GM12872 (cell line): ENCODE measurements around the gene DAPP1.

Experiments used
- TF ChIP-seq, protein P1 (sequence below): IDR thresholded peaks from 3 replicates; pipeline ENCODE4 v1.5.1; 2011; ENCODE audit warnings: low read depth, mild to moderate bottlenecking, low read length, moderate library complexity; ENCODE audit not compliant: insufficient read depth

Gene DAPP1

GRCh38 chr4:99885687-99886086 is 69.1 kb downstream of the DAPP1 start:
- TF ChIP-seq, protein P1, sequence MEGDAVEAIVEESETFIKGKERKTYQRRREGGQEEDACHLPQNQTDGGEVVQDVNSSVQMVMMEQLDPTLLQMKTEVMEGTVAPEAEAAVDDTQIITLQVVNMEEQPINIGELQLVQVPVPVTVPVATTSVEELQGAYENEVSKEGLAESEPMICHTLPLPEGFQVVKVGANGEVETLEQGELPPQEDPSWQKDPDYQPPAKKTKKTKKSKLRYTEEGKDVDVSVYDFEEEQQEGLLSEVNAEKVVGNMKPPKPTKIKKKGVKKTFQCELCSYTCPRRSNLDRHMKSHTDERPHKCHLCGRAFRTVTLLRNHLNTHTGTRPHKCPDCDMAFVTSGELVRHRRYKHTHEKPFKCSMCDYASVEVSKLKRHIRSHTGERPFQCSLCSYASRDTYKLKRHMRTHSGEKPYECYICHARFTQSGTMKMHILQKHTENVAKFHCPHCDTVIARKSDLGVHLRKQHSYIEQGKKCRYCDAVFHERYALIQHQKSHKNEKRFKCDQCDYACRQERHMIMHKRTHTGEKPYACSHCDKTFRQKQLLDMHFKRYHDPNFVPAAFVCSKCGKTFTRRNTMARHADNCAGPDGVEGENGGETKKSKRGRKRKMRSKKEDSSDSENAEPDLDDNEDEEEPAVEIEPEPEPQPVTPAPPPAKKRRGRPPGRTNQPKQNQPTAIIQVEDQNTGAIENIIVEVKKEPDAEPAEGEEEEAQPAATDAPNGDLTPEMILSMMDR = no peak

- TF ChIP-seq, protein P1 = no peak
These were observed 69.5 kb downstream of the DAPP1 start for GRCh38 chr4:99886146-99886545.

GRCh38 chr4:99887837-99888236 is 71.2 kb downstream of the DAPP1 start:
- TF ChIP-seq, protein P1 = no peak

GRCh38 chr4:99891351-99891750 is 74.7 kb downstream of the DAPP1 start:
- TF ChIP-seq, protein P1 = no peak

DNA sequence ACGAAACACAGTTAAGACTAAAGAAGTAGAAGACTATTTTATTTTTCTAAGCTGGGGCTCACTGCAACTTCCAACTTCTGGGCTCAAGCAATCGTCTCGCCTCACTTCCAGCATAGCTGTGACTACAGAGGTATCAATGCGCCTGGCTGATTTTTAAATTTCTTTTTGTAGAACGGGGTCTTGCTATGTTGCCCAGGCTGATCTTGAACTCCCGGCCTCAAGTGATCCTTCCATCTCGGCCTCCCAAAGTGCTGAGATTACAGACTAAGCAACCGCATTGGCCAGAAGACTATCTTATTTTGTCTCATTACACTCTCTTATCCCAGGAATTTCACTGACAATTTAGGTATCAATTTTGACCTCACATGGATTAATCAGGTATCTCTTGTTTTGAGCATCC is 76.4 kb downstream of the DAPP1 start:
- TF ChIP-seq, protein P1 = no peak

- TF ChIP-seq, protein P1 = no peak
These were observed 77.2 kb downstream of the DAPP1 start for GRCh38 chr4:99893839-99894160.

DNA sequence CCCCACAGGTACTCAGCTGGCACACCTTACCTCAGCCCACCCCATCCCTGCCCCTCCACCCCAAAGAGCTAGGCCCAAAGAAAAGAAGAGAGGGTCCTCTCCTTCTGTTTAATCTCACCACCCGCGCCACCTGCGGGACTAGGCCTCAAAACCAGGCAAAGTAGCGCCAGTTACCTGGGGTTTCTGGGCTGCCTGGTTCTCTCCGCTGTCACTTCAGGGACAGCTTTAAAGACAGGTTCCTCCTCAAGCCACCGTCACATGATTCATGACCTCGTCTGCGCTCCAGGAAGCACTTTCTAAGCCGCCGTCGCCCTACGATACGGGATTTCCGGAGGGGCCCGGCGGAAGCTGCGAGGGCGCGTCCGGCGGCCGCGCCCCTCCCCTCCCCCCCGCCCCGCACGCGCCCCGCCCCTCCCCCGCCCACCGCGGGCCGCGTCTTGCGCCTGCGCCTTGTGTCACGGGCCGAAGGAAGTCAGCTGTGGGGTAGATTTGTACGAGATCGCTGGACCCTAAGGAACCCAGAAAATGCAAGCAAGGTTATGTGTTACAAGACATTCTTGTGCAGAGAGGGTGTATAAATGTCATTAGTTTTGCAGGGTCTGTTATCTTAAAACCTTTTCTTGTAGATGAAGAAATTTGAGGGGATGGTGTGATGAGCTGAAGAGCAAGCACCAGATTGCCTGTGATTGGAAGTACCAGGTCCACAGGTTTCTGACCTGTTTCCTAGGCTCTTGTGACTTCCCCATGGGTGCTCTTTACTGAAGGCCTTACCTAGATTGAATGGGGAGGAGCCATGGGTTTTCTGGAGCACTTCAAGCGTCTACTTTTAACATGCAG is 77.8 kb downstream of the DAPP1 start, which contains the start of gene LAMTOR3:
Gene LAMTOR3 (minus strand): TSS at position 267 of the 837 bp plus-strand sequence. CDS start 464 bp downstream, outside the sequence.
- TF ChIP-seq, protein P1 = no peak

GRCh38 chr4:99894998-99895397 is 78.4 kb downstream of the DAPP1 start:
- TF ChIP-seq, protein P1 = no peak
